HEK293 (cell line): ENCODE measurements around the gene HTRA1.

Experiments
- CTCF ChIP-seq: fragments of 450-650 bp; formaldehyde crosslinking; IDR thresholded peaks from 2 replicates; pipeline ENCODE4 v1.5.1; 2016; ENCODE audit warnings: missing biosample characterization, missing genetic modification characterization
- REST ChIP-seq: fragments of 450-650 bp; formaldehyde crosslinking; IDR thresholded peaks from 2 replicates; pipeline ENCODE4 v1.5.1; 2016; ENCODE audit warnings: missing biosample characterization, missing genetic modification characterization
- ZNF785 ChIP-seq: fragments of 450-650 bp; formaldehyde crosslinking; IDR thresholded peaks from 2 replicates; pipeline ENCODE4 v1.5.1; 2016; ENCODE audit warnings: missing biosample characterization, missing genetic modification characterization

GRCh38 chr10:122445469-122445868, 15.9 kb upstream of the HTRA1 start:
- TF ChIP-seq REST (tag by site-specific recombination), result no peak
- no peak for TF ChIP-seq CTCF (tag by site-specific recombination)
- no peak for TF ChIP-seq ZNF785 (tag by site-specific recombination)
